ENCODE measurements around the gene CCND3. TPM values are rescaled to one million over a fixed set of nuclear protein-coding genes. Genes with fewer than 3 reads are reported as not detected.

The CCND3 gene
- total RNA-seq, result 462 and 476 TPM in 2 replicates

GRCh38 chr6:41941280-41942066, at the start of gene CCND3:
Gene CCND3 (minus strand): TSS chr6:41941808. CDS start chr6:41941649, 159 bp downstream.
- intact Hi-C loops (cut with micrococcal nuclease), result loop anchor here (1.0 kb wide), 1 partner anchor 20 kb away; the partner anchor contains the start of genes BYSL and MED20

- intact Hi-C loops (cut with micrococcal nuclease), result no loop called here
These were observed 44.7 kb upstream of the CCND3 start for GRCh38 chr6:41986339-41986738.

- intact Hi-C loops (cut with micrococcal nuclease), result no loop called here
These were observed 43.0 kb upstream of the CCND3 start for GRCh38 chr6:41984623-41985022.

GRCh38 chr6:41976794-41977484, 35.3 kb upstream of the CCND3 start:
- intact Hi-C loops (cut with micrococcal nuclease), result no loop called here

- intact Hi-C loops (cut with micrococcal nuclease), result no loop called here
These were observed 33.7 kb upstream of the CCND3 start for GRCh38 chr6:41975276-41975675.

- intact Hi-C loops (cut with micrococcal nuclease), result no loop called here
These were observed 32.7 kb upstream of the CCND3 start for GRCh38 chr6:41974281-41974825.

GRCh38 chr6:41972826-41973225, 31.2 kb upstream of the CCND3 start:
- intact Hi-C loops (cut with micrococcal nuclease), result no loop called here

- intact Hi-C loops (cut with micrococcal nuclease), result no loop called here
These were observed 28.8 kb upstream of the CCND3 start for GRCh38 chr6:41970436-41970846.

GRCh38 chr6:41967312-41968287, 26.0 kb upstream of the CCND3 start:
- intact Hi-C loops (cut with micrococcal nuclease), result no loop called here

GRCh38 chr6:41966961-41967311, 25.3 kb upstream of the CCND3 start:
- intact Hi-C loops (cut with micrococcal nuclease), result no loop called here

GRCh38 chr6:41966214-41966920, 24.8 kb upstream of the CCND3 start:
- intact Hi-C loops (cut with micrococcal nuclease), result no loop called here

GRCh38 chr6:41965429-41966213, 24.0 kb upstream of the CCND3 start:
- intact Hi-C loops (cut with micrococcal nuclease), result no loop called here

- intact Hi-C loops (cut with micrococcal nuclease), result no loop called here
These were observed 22.7 kb upstream of the CCND3 start for GRCh38 chr6:41964201-41964887.

GRCh38 chr6:41963371-41963770, 21.8 kb upstream of the CCND3 start:
- intact Hi-C loops (cut with micrococcal nuclease), result no loop called here

- intact Hi-C loops (cut with micrococcal nuclease), result no loop called here
These were observed 18.4 kb upstream of the CCND3 start for GRCh38 chr6:41960028-41960427.

GRCh38 chr6:41958022-41958856, 16.6 kb upstream of the CCND3 start:
- intact Hi-C loops (cut with micrococcal nuclease), result no loop called here

- intact Hi-C loops (cut with micrococcal nuclease), result no loop called here
These were observed 15.5 kb upstream of the CCND3 start for GRCh38 chr6:41957117-41957516.

- intact Hi-C loops (cut with micrococcal nuclease), result no loop called here
These were observed 13.8 kb upstream of the CCND3 start for GRCh38 chr6:41955412-41955811.

Data from T-helper 2 cell treated with Interferon-gamma antibody and Interleukin-4, amounts not matched to agents 100 ng/mL and 5 ng/mL, for 36 hours (primary cell).